ENCODE results near the gene ZNF175.

ZNF175 gene

GRCh38 chr19:51570962-51571575, at the start of gene ZNF175:
ZNF175 (plus strand) TSS chr19:51571283; CDS start chr19:51573330, 2,047 bp downstream.
- in situ Hi-C loops (cut with HindIII; ENCODE audit: low pct_ligation_motif_present, low pct_unique_long_range_greater_than_20kb, low sequenced_read_pairs), result no loop called here
- DNase-seq, result peak; percentile 93

- in situ Hi-C loops (cut with HindIII; ENCODE audit: low pct_ligation_motif_present, low pct_unique_long_range_greater_than_20kb, low sequenced_read_pairs), result no loop called here
- DNase-seq, result no peak
Observed at GRCh38 chr19:51521357-51521756, 49.7 kb upstream of the ZNF175 start.

GRCh38 chr19:51521781-51522180, 49.3 kb upstream of the ZNF175 start:
- in situ Hi-C loops (cut with HindIII; ENCODE audit: low pct_ligation_motif_present, low pct_unique_long_range_greater_than_20kb, low sequenced_read_pairs), result no loop called here
- DNase-seq, result no peak

GRCh38 chr19:51524666-51525264, 46.3 kb upstream of the ZNF175 start:
- DNase-seq, result no peak
- in situ Hi-C loops (cut with HindIII; ENCODE audit: low pct_ligation_motif_present, low pct_unique_long_range_greater_than_20kb, low sequenced_read_pairs), result no loop called here

- no peak for DNase-seq
- in situ Hi-C loops (cut with HindIII; ENCODE audit: low pct_ligation_motif_present, low pct_unique_long_range_greater_than_20kb, low sequenced_read_pairs), result no loop called here
Observed at GRCh38 chr19:51525651-51526050, 45.4 kb upstream of the ZNF175 start.

GRCh38 chr19:51529301-51529700, 41.8 kb upstream of the ZNF175 start:
- no peak for DNase-seq
- in situ Hi-C loops (cut with HindIII; ENCODE audit: low pct_ligation_motif_present, low pct_unique_long_range_greater_than_20kb, low sequenced_read_pairs), result no loop called here

GRCh38 chr19:51530616-51531015, 40.5 kb upstream of the ZNF175 start:
- no peak for DNase-seq
- in situ Hi-C loops (cut with HindIII; ENCODE audit: low pct_ligation_motif_present, low pct_unique_long_range_greater_than_20kb, low sequenced_read_pairs), result no loop called here

GRCh38 chr19:51531349-51532315, 39.5 kb upstream of the ZNF175 start, which contains the start of gene SIGLEC6:
SIGLEC6 (minus strand) TSS chr19:51531670; CDS start chr19:51531648, 22 bp downstream.
- in situ Hi-C loops (cut with HindIII; ENCODE audit: low pct_ligation_motif_present, low pct_unique_long_range_greater_than_20kb, low sequenced_read_pairs), result no loop called here
- no peak for DNase-seq

GRCh38 chr19:51535535-51535934, 35.5 kb upstream of the ZNF175 start:
- in situ Hi-C loops (cut with HindIII; ENCODE audit: low pct_ligation_motif_present, low pct_unique_long_range_greater_than_20kb, low sequenced_read_pairs), result no loop called here
- no peak for DNase-seq

- no peak for DNase-seq
- in situ Hi-C loops (cut with HindIII; ENCODE audit: low pct_ligation_motif_present, low pct_unique_long_range_greater_than_20kb, low sequenced_read_pairs), result no loop called here
Observed at GRCh38 chr19:51539821-51540366, 31.2 kb upstream of the ZNF175 start.

GRCh38 chr19:51541458-51542357, 29.4 kb upstream of the ZNF175 start:
- DNase-seq, result no peak
- in situ Hi-C loops (cut with HindIII; ENCODE audit: low pct_ligation_motif_present, low pct_unique_long_range_greater_than_20kb, low sequenced_read_pairs), result no loop called here

GRCh38 chr19:51542699-51543098, 28.4 kb upstream of the ZNF175 start:
- in situ Hi-C loops (cut with HindIII; ENCODE audit: low pct_ligation_motif_present, low pct_unique_long_range_greater_than_20kb, low sequenced_read_pairs), result no loop called here
- DNase-seq, result no peak

- in situ Hi-C loops (cut with HindIII; ENCODE audit: low pct_ligation_motif_present, low pct_unique_long_range_greater_than_20kb, low sequenced_read_pairs), result no loop called here
- no peak for DNase-seq
Observed at GRCh38 chr19:51544038-51544437, 27.0 kb upstream of the ZNF175 start.

GRCh38 chr19:51546107-51546649, 24.9 kb upstream of the ZNF175 start:
- in situ Hi-C loops (cut with HindIII; ENCODE audit: low pct_ligation_motif_present, low pct_unique_long_range_greater_than_20kb, low sequenced_read_pairs), result no loop called here
- DNase-seq, result no peak

GRCh38 chr19:51546650-51547396, 24.3 kb upstream of the ZNF175 start:
- in situ Hi-C loops (cut with HindIII; ENCODE audit: low pct_ligation_motif_present, low pct_unique_long_range_greater_than_20kb, low sequenced_read_pairs), result no loop called here
- DNase-seq, result peak; percentile 27

- DNase-seq, result no peak
- in situ Hi-C loops (cut with HindIII; ENCODE audit: low pct_ligation_motif_present, low pct_unique_long_range_greater_than_20kb, low sequenced_read_pairs), result no loop called here
Observed at GRCh38 chr19:51547397-51548212, 23.5 kb upstream of the ZNF175 start.
